NCI-H345 treated with DMSO at 0.1 percent for 48 hours (cell line): ENCODE measurements around the gene TSGA10IP.

Experiments used
- DNase-seq: peaks from one replicate; lab custom pipeline; 2025; ENCODE audit not compliant: unreplicated experiment; lab: John Stamatoyannopoulos, UW

The TSGA10IP gene

GRCh38 chr11:65945430-65945911 lies at the start of gene TSGA10IP:
Gene TSGA10IP (plus strand): TSS chr11:65945480. CDS start chr11:65945676, 196 bp downstream.
- DNase-seq: no peak

GRCh38 chr11:65895482-65895981 lies 49.7 kb upstream of the TSGA10IP start:
- DNase-seq: no peak

GRCh38 chr11:65896034-65896999 lies 49.0 kb upstream of the TSGA10IP start:
- DNase-seq: no peak

GRCh38 chr11:65897020-65897471 lies 48.2 kb upstream of the TSGA10IP start:
- DNase-seq: no peak

- no peak for DNase-seq
Observed at GRCh38 chr11:65898656-65899355, 46.5 kb upstream of the TSGA10IP start.

GRCh38 chr11:65899356-65900124 lies 45.7 kb upstream of the TSGA10IP start:
- no peak for DNase-seq

- DNase-seq: peak; percentile 30
Observed at GRCh38 chr11:65900125-65900898, 45.0 kb upstream of the TSGA10IP start, which contains the start of gene FOSL1. Gene FOSL1 (minus strand): TSS chr11:65900388. CDS start chr11:65900339, 49 bp downstream.

- DNase-seq: no peak
Observed at GRCh38 chr11:65900899-65901180, 44.4 kb upstream of the TSGA10IP start.

GRCh38 chr11:65903068-65903481 lies 42.2 kb upstream of the TSGA10IP start:
- DNase-seq: no peak

- DNase-seq: no peak
Observed at GRCh38 chr11:65903715-65904114, 41.6 kb upstream of the TSGA10IP start.

- no peak for DNase-seq
Observed at GRCh38 chr11:65906602-65907001, 38.7 kb upstream of the TSGA10IP start.

- DNase-seq: no peak
Observed at GRCh38 chr11:65907878-65908277, 37.4 kb upstream of the TSGA10IP start.

GRCh38 chr11:65911682-65912568 lies 33.4 kb upstream of the TSGA10IP start:
- DNase-seq: no peak

- no peak for DNase-seq
Observed at GRCh38 chr11:65912845-65913244, 32.4 kb upstream of the TSGA10IP start.

- DNase-seq: no peak
Observed at GRCh38 chr11:65915101-65915820, 30.0 kb upstream of the TSGA10IP start.

GRCh38 chr11:65915821-65916251 lies 29.4 kb upstream of the TSGA10IP start:
- DNase-seq: no peak

- DNase-seq: no peak
Observed at GRCh38 chr11:65916391-65916790, 28.9 kb upstream of the TSGA10IP start.

- no peak for DNase-seq
Observed at GRCh38 chr11:65917077-65917433, 28.2 kb upstream of the TSGA10IP start.
